ENCODE data around the gene MEGF9.

DNA sequence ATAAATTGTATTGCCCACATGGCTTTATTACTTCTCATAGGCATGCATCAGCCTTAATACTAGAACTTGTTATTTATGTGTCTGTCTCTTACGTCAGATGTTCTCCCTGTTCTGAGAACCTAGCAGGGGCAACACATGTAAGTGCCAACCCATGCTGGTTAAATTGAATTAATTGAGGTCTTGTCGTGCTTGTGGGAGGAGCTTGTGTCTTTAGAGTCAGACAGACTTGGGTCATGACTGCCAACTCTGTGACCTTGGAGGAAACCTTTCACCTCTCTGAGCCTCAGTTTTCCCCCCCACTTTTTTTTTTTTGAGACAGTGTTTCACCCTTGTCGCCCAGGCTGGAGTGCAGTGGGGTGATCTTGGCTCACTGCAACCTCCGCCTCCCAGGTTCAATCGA lies 2.2 kb upstream of the MEGF9 start:
- TF ChIP-seq POLR2AphosphoS5 (IDR thresholded peaks at IDR 0.05; ENCODE audit: low read depth, low read length) = no peak
- no peak for TF ChIP-seq RFX5 (IDR thresholded peaks at IDR 0.05; ENCODE audit: low read length)

Data from SK-N-SH (cell line).